Heart left ventricle (tissue), 16 donors: ENCODE data around the gene FCHSD2. TPM values are rescaled to one million over a fixed set of nuclear protein-coding genes. Genes with fewer than 3 reads are reported as not detected.
A peak's percentile ranks its signal among the peaks of the same experiment; 100 is the strongest.

Experiments used
- ATAC-seq, 4 donors: fragments of 200-7000 bp; cut with Tn5 transposase; one replicate each; pipeline ENCODE4 v1.9.1; 2020 to 2022; ENCODE audit warnings: moderate library complexity in 4 of 4, mild to moderate bottlenecking in 3 of 4, moderate number of reproducible peaks in 1 of 4
- DNase-seq, 5 donors: peaks; one replicate each; pipeline ENCODE4 v3.0.0-alpha.2; 2020
- H3K27ac ChIP-seq, 12 donors: fragments of 200-600 bp; sonication (generic) in 4 of 12; one replicate each; pipeline versions ENCODE4 v1.5.0 to v1.8.0; 2016 to 2022; ENCODE audit warnings: mild to moderate bottlenecking in 2 of 12
- H3K27me3 ChIP-seq, 9 donors: fragments of 200-600 bp; sonication (generic) in 2 of 9; one replicate each; pipeline versions ENCODE4 v1.5.1 to v1.8.0; 2016 to 2022; ENCODE audit warnings: mild to moderate bottlenecking in 3 of 9
- H3K36me3 ChIP-seq, 9 donors: fragments of 200-600 bp; sonication (generic) in 2 of 9; one replicate each; pipeline versions ENCODE4 v1.5.0 to v1.8.0; 2018 to 2022; ENCODE audit warnings: mild to moderate bottlenecking in 2 of 9
- H3K4me1 ChIP-seq, 12 donors: fragments of 200-600 bp; sonication (generic) in 4 of 12; one replicate each; pipeline versions ENCODE4 v1.5.0 to v1.8.0; 2016 to 2022; ENCODE audit warnings: mild to moderate bottlenecking in 3 of 12
- H3K4me3 ChIP-seq, 12 donors: fragments of 200-600 bp; sonication (generic) in 4 of 12; one replicate each; pipeline versions ENCODE4 v1.5.0 to v1.8.0; 2017 to 2022; ENCODE audit warnings: mild to moderate bottlenecking in 9 of 12, moderate library complexity in 4 of 12
- H3K9me3 ChIP-seq, 12 donors: fragments of 200-600 bp; sonication (generic) in 4 of 12; one replicate each; pipeline versions ENCODE4 v1.5.0 to v1.8.0; 2016 to 2022; ENCODE audit warnings: mild to moderate bottlenecking in 1 of 12
- CTCF ChIP-seq, 12 donors: fragments of 200-600 bp; sonication (generic) in 4 of 12; IDR thresholded peaks; one replicate each; pipeline versions ENCODE4 v1.5.0 to v1.8.0; 2018 to 2022; ENCODE audit warnings: antibody characterized with exemption in 12 of 12, mild to moderate bottlenecking in 5 of 12
- POLR2A ChIP-seq, 2 donors: fragments of 450-650 bp; IDR thresholded peaks; one replicate each; pipeline ENCODE4 v1.6.1; 2017; ENCODE audit warnings: antibody characterized with exemption in 2 of 2, mild to moderate bottlenecking in 2 of 2, moderate library complexity in 2 of 2
- WGBS, 4 donors: extraction: QIAGEN DNeasy Blood & Tissue Kit in 2 of 4; methylation state at CpG; one replicate each; pipeline versions ENCODE4 v1.1.5 to v1.1.7; 2013 to 2018; 5-methylcytosine and 5-hydroxymethylcytosine counted together
- intact Hi-C, 10 donors: fragments of 100-400 bp; cut with DNase I; formaldehyde crosslinking; loops; one replicate each; pipeline versions ENCODE4 v1.11.1 to v1.14.2; 2022
- polyA plus RNA-seq, 2 donors: library from polyadenylated mRNA; stranded (reverse); fragments of 200-250 nt; gene quantifications; one replicate each; pipeline ENCODE4 v1.2.3, GENCODE V29; 2013
- total RNA-seq, 9 donors: library from RNA; depleted of rRNA in 2 of 9; stranded (reverse); fragments of >200 nt in 2 of 9; fragmentation: NEBNext Ultra II Directional in 3 of 9; extraction: Animal tissue kit (Norgen Biotek cat#: 25700) in 3 of 9; gene quantifications; one replicate each; pipeline versions ENCODE4 v1.1.0 to v1.2.4, GENCODE V29; 2016 to 2023
- donor health status: ischemic (EF 13 %, LVEDD 7.1; RV severe dilation, severe dysfunction).
- donor health status: healthy with polysubstance abuse.
- donor health status: DM: no; HTN: yes; CAD: no.
- donor health status: DM: no; HTN: no; CAD: no.
- donor health status: ischemic (EF 25% LVEDD 6.9; RV normal size, moderate dysfunction).
- donor health status: ischemic (EF 25% LVEDD 5.7; RV mildly dilated, moderate dysfunction).
- donor health status: healthy.
- donor health status: DM: yes; HTN: yes; CAD: no.
- donor health status: ischemic (EF 35%, LVEDD 5.7; RV mildly dilated, moderate dysfunction).
- donor health status: nonischemic (EF 11% LVEDD 7.7; RV severe dilation, severe dysfunction).
- donor health status: DM: yes; HTN: yes; CAD: no.
- donor health status: PGD.
- donor health status: ischemic (EF 29% LVEDD 5.4; RV normal size, mild dysfunction).
- donor health status: nonischemic (EF 23%, LVEDD 6.1; RV moderate dilation, normal function).

FCHSD2 gene
- total and polyA plus RNA-seq, 11 donors = 9.9 to 61.1 (median 39.0) TPM

- DNase-seq (no peak), ATAC-seq (peak; percentile 64 to 88 (median 77))
- intact Hi-C loops = loop anchor here in 1 of 10 donors (10.0 kb wide), 1 partner anchor 159 kb away; no protein-coding TSS in a partner anchor
- Histone ChIP-seq H3K4me3 (no peak overlapping the region), H3K4me1 (peaks cover 0 to 87% (median 8%) of the 10 kb centered on the region in 12 donors), H3K9me3 (peaks cover 0 to 15% (median 0%) of the 10 kb centered on the region in 12 donors), H3K27ac (peak overlapping the region in 10 of 12 donors; percentile 2 to 92 (median 54)), H3K36me3 (peaks cover 0 to 60% (median 22%) of the 10 kb centered on the region in 9 donors), H3K27me3 (no peaks in the 10 kb centered on the region)
- TF ChIP-seq POLR2A (IDR thresholded peaks at IDR 0.05) = no peak
- TF ChIP-seq CTCF (IDR thresholded peaks at IDR 0.05) = no peak
- 47 to 56% (median 51%) methylated on average over 3 of the region's 3 CpGs for WGBS, 4 donors
Observed at GRCh38 chr11:72975778-72976521, 166.2 kb downstream of the FCHSD2 start.

GRCh38 chr11:72974487-72975205 is 167.5 kb downstream of the FCHSD2 start:
- no peak for ATAC-seq
- intact Hi-C loops = loop anchor here in 1 of 10 donors (10.0 kb wide), 1 partner anchor 160 kb away; no protein-coding TSS in a partner anchor
- peak overlapping the region in 5 of 12 donors; percentile 0 to 92 (median 45) for H3K27ac ChIP-seq

DNA sequence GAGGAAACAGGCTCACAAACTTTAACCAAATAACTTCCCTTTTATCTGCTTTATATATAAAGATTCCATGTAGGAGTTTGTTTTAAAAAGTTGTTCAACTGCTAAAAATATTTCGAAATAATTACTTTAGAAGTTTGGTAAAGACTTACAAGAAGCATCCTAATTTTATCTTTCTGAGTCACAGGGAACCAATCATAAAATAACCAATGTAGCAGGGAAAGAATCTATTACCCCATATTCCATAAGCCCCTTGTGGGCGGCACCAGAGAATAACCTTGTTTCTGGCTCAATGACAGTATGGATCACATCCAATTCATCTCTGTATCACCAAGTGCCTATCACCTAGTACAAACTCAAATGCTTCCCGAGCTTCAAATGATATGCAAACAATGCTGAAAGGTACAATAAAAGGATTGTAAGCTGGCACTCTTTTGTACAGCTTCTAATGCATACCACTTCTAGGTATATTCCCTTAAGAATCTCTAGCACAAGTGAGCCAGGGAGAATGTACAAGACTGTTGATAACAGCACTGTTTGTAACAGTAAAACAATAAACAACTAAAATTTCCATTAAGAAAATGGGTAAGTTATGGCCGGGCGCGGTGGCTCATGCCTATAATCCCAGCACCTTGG is 169.5 kb downstream of the FCHSD2 start:
- no peak overlapping the region for H3K4me3 ChIP-seq
- WGBS, 4 donors = 79 to 83% (median 81%) methylated on average over 6 of the region's 6 CpGs
- peaks cover 0 to 32% (median 0%) of the 10 kb centered on the region in 9 donors for H3K36me3 ChIP-seq
- H3K9me3 ChIP-seq = peaks cover 0 to 13% (median 0%) of the 10 kb centered on the region in 12 donors
- intact Hi-C loops = loop anchor here in 1 of 10 donors (10.0 kb wide), 1 partner anchor 162 kb away; no protein-coding TSS in a partner anchor
- ATAC-seq = no peak
- TF ChIP-seq POLR2A (IDR thresholded peaks at IDR 0.05) = no peak
- TF ChIP-seq CTCF (IDR thresholded peaks at IDR 0.05) = no peak
- no peaks in the 10 kb centered on the region for H3K27me3 ChIP-seq
- H3K4me1 ChIP-seq = peaks cover 0 to 86% (median 12%) of the 10 kb centered on the region in 12 donors
- no peak for DNase-seq
- peak overlapping the region in 1 of 12 donors; percentile 48 for H3K27ac ChIP-seq

More at GRCh38 chr11:72974487-72975205, 167.5 kb downstream of the FCHSD2 start:
- TF ChIP-seq POLR2A (IDR thresholded peaks at IDR 0.05) (no peak), CTCF (IDR thresholded peaks at IDR 0.05) (no peak)
- Histone ChIP-seq H3K27me3 (no peaks in the 10 kb centered on the region), H3K9me3 (peaks cover 0 to 15% (median 0%) of the 10 kb centered on the region in 12 donors), H3K4me1 (peaks cover 0 to 88% (median 12%) of the 10 kb centered on the region in 12 donors), H3K4me3 (no peak overlapping the region), H3K36me3 (peaks cover 0 to 47% (median 9%) of the 10 kb centered on the region in 9 donors)
- no peak for DNase-seq
- WGBS, 4 donors = 92 to 96% (median 94%) methylated on average over 3 of the region's 3 CpGs
